Activated CD8-positive, alpha-beta T cell treated with anti-CD3 and anti-CD28 coated beads for 36 hours (primary cell): ENCODE data around the gene METTL24. TPM values are rescaled to one million over a fixed set of nuclear protein-coding genes. Genes with fewer than 3 reads are reported as not detected.

Experiments used
- ATAC-seq: fragments of 200-7000 bp; cut with Tn5 transposase; one replicate; pipeline ENCODE4 v1.10.0; 2021; ENCODE audit warnings: mild to moderate bottlenecking, moderate library complexity
- CTCF ChIA-PET: fragments of 350-600 bp; sonication (Branson Sonifier 250); formaldehyde crosslinking; loops from one replicate; lab custom pipeline; 2021; ENCODE audit warnings: antibody characterized with exemption; lab: Charles Lee
- POLR2A ChIA-PET: fragments of 350-600 bp; sonication (Branson Sonifier 250); formaldehyde crosslinking; loops from one replicate; lab custom pipeline; 2021; ENCODE audit warnings: antibody characterized with exemption; lab: Charles Lee
- DNase-seq: peaks from one replicate; pipeline ENCODE4 v3.0.0-alpha.2; 2020
- H3K27ac Mint-ChIP-seq: one replicate; pipeline ENCODE4 v1.8.0; 2021; ENCODE audit warnings: mild to moderate bottlenecking, mixed read lengths
- H3K27me3 Mint-ChIP-seq: one replicate; pipeline ENCODE4 v1.8.0; 2021; ENCODE audit warnings: mixed read lengths
- H3K36me3 Mint-ChIP-seq: one replicate; pipeline ENCODE4 v1.8.0; 2021; ENCODE audit warnings: low read depth, mixed read lengths
- H3K4me1 Mint-ChIP-seq: one replicate; pipeline ENCODE4 v1.8.0; 2021; ENCODE audit warnings: low read depth, mixed read lengths
- H3K4me3 Mint-ChIP-seq: one replicate; pipeline ENCODE4 v1.8.0; 2021; ENCODE audit warnings: mild to moderate bottlenecking, moderate library complexity, mixed read lengths
- H3K9me3 Mint-ChIP-seq: one replicate; pipeline ENCODE4 v1.8.0; 2021; ENCODE audit warnings: mixed read lengths
- intact Hi-C: fragments of 100-400 bp; cut with micrococcal nuclease; formaldehyde crosslinking; loops from one replicate; pipeline ENCODE4 v1.10.0; 2022
- total RNA-seq, 2 experiments: library from RNA; stranded (reverse); gene quantifications; one replicate each; pipeline ENCODE4 v1.2.3, GENCODE V29; 2021
- TF ChIP-seq, protein P1 (sequence below): fragments of 200-600 bp; IDR thresholded peaks from one replicate; pipeline ENCODE4 v1.8.0; 2022; ENCODE audit warnings: antibody characterized with exemption, mild to moderate bottlenecking

Gene METTL24
- total RNA-seq, 2 experiments from 2014 or later: not detected

DNA sequence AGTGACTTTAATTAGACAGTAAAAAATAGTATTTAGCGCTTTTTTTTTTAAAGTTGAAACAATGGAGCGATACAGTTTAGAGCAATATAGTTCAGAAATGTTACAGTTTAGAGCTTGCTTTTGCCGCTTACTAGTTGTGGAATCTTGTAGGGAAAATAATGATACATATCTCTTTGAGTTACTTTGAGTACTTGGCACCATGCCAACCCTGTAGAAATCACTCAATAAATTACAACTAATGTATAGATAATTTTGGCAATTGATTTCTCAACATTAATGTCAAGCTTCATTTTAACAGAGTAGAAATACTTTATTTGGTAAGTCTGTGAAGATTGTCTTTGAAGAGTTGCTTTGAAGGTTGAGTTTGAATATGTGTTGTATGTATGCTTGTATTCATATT is 150.5 kb downstream of the METTL24 start:
- intact Hi-C loops: no loop called here
- H3K9me3 Mint-ChIP-seq: no peaks in the 10 kb centered on the region
- H3K4me1 Mint-ChIP-seq: peaks cover 2% of the 10 kb centered on the region
- DNase-seq: no peak
- ChIA-PET CTCF (interaction anchor here (0.8 to 1.1 kb wide), 3 partner anchors 9 to 182 kb away, joined by 3 read pairs; no protein-coding TSS in a partner anchor), POLR2A (interaction anchor here (1.3 kb wide), 1 partner anchor 28 kb away, joined by 3 read pairs; no protein-coding TSS in a partner anchor)
- H3K27ac Mint-ChIP-seq: no peak overlapping the region
- no peaks in the 10 kb centered on the region for H3K27me3 Mint-ChIP-seq
- ATAC-seq: no peak
- peaks cover 19% of the 10 kb centered on the region for H3K36me3 Mint-ChIP-seq
- H3K4me3 Mint-ChIP-seq: no peak overlapping the region
- TF ChIP-seq, protein P1, sequence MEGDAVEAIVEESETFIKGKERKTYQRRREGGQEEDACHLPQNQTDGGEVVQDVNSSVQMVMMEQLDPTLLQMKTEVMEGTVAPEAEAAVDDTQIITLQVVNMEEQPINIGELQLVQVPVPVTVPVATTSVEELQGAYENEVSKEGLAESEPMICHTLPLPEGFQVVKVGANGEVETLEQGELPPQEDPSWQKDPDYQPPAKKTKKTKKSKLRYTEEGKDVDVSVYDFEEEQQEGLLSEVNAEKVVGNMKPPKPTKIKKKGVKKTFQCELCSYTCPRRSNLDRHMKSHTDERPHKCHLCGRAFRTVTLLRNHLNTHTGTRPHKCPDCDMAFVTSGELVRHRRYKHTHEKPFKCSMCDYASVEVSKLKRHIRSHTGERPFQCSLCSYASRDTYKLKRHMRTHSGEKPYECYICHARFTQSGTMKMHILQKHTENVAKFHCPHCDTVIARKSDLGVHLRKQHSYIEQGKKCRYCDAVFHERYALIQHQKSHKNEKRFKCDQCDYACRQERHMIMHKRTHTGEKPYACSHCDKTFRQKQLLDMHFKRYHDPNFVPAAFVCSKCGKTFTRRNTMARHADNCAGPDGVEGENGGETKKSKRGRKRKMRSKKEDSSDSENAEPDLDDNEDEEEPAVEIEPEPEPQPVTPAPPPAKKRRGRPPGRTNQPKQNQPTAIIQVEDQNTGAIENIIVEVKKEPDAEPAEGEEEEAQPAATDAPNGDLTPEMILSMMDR: no peak

DNA sequence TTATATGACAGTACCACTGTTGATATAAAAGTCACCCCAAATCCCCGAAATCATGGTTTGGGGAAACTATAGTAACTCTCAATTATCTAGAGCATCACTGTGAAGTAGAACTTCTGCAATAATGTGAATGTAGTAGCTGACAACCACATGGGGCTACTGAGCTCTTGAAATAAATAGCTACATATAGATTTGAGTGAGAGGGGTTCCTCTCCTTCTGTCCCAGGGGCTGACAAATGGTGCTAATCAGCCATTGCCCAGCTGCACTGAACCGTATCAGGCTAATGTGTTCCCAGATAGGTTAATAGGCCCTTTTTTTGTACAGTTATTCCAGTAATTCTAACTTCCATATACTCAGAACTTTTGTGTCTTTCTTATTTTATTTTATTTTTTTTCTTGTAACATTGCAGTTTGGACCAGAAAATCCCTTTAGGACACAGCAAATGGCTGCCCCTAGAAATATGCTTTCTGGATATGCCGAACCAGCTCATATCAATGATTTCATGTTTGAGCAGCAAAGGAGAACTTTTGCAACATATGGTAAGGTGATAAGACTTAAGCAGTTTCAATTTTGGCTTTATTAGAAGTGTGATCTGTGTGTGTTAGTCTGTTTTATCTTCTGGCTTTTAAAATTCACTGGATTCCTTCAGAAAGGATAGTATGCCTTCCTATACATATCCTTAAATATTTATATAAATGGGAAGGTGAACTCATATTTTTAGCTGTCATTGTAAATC is 156.8 kb downstream of the METTL24 start:
- TF ChIP-seq, protein P1: no peak
- ChIA-PET CTCF (no interaction called here), POLR2A (no interaction called here)
- intact Hi-C loops: no loop called here
- peaks cover 8% of the 10 kb centered on the region for H3K36me3 Mint-ChIP-seq
- no peak overlapping the region for H3K4me3 Mint-ChIP-seq
- no peaks in the 10 kb centered on the region for H3K9me3 Mint-ChIP-seq
- no peak for ATAC-seq
- peaks cover 18% of the 10 kb centered on the region for H3K4me1 Mint-ChIP-seq
- no peak overlapping the region for H3K27ac Mint-ChIP-seq
- H3K27me3 Mint-ChIP-seq: no peaks in the 10 kb centered on the region
- no peak for DNase-seq

GRCh38 chr6:110198561-110198960 is 159.6 kb downstream of the METTL24 start:
- ChIA-PET CTCF (no interaction called here), POLR2A (interaction anchor here (1.1 to 1.4 kb wide), 2 partner anchors 8 to 10 kb away, joined by 3 to 4 read pairs; no protein-coding TSS in a partner anchor)
- no peak for ATAC-seq
- no peak for DNase-seq
- Mint-ChIP-seq H3K4me1 (peaks cover 27% of the 10 kb centered on the region), H3K36me3 (peaks cover 16% of the 10 kb centered on the region), H3K4me3 (no peak overlapping the region), H3K27ac (no peak overlapping the region), H3K27me3 (no peaks in the 10 kb centered on the region), H3K9me3 (no peaks in the 10 kb centered on the region)
- intact Hi-C loops: no loop called here
- TF ChIP-seq, protein P1: no peak

- Mint-ChIP-seq H3K27me3 (no peaks in the 10 kb centered on the region), H3K36me3 (peaks cover 16% of the 10 kb centered on the region), H3K4me1 (peaks cover 23% of the 10 kb centered on the region), H3K4me3 (no peak overlapping the region), H3K27ac (no peak overlapping the region), H3K9me3 (no peaks in the 10 kb centered on the region)
- ChIA-PET POLR2A (interaction anchor here (0.6 kb wide), 1 partner anchor 14 kb away, joined by 3 read pairs; no protein-coding TSS in a partner anchor), CTCF (interaction anchor here (1.6 kb wide), 1 partner anchor 11 kb away, joined by 3 read pairs; no protein-coding TSS in a partner anchor)
- TF ChIP-seq, protein P1: no peak
- ATAC-seq (no peak), DNase-seq (no peak)
- intact Hi-C loops: no loop called here
Measured at GRCh38 chr6:110196874-110197273, 161.3 kb downstream of the METTL24 start.

DNA sequence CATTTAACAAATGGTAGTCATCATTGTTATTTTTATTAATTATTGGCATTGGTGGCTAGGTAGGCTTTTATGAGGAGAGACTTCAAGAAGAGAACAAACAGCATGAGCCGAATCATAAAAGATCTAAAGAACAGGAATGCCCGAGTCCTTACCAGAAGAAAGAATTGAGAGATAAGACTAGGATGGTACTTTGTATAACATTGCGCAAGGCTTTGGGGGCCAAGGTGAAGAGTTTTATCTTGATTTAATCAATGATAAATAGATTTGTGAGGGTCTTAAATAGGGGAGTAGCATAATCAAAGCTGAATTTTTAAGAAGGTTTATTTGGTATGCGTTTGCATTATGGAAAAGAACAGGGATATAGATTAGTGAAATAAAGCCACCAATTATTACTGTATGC is 162.5 kb downstream of the METTL24 start:
- no peak overlapping the region for H3K27ac Mint-ChIP-seq
- H3K4me3 Mint-ChIP-seq: no peak overlapping the region
- H3K36me3 Mint-ChIP-seq: peaks cover 16% of the 10 kb centered on the region
- CTCF ChIA-PET: interaction anchor here (1.3 to 1.6 kb wide), 2 partner anchors 10 to 156 kb away, joined by 3 to 4 read pairs; no protein-coding TSS in a partner anchor
- POLR2A ChIA-PET: no interaction called here
- ATAC-seq (no peak), DNase-seq (no peak)
- intact Hi-C loops: no loop called here
- no peaks in the 10 kb centered on the region for H3K9me3 Mint-ChIP-seq
- TF ChIP-seq, protein P1: no peak
- peaks cover 23% of the 10 kb centered on the region for H3K4me1 Mint-ChIP-seq
- no peaks in the 10 kb centered on the region for H3K27me3 Mint-ChIP-seq
